ENCODE measurements around the gene OR52I1. TPM values are rescaled to one million over a fixed set of nuclear protein-coding genes. Genes with fewer than 3 reads are reported as not detected.

Gene OR52I1
- polyA plus RNA-seq, 2 of the 4 experiments (the other 2 are of a cell fraction) = not detected

DNA sequence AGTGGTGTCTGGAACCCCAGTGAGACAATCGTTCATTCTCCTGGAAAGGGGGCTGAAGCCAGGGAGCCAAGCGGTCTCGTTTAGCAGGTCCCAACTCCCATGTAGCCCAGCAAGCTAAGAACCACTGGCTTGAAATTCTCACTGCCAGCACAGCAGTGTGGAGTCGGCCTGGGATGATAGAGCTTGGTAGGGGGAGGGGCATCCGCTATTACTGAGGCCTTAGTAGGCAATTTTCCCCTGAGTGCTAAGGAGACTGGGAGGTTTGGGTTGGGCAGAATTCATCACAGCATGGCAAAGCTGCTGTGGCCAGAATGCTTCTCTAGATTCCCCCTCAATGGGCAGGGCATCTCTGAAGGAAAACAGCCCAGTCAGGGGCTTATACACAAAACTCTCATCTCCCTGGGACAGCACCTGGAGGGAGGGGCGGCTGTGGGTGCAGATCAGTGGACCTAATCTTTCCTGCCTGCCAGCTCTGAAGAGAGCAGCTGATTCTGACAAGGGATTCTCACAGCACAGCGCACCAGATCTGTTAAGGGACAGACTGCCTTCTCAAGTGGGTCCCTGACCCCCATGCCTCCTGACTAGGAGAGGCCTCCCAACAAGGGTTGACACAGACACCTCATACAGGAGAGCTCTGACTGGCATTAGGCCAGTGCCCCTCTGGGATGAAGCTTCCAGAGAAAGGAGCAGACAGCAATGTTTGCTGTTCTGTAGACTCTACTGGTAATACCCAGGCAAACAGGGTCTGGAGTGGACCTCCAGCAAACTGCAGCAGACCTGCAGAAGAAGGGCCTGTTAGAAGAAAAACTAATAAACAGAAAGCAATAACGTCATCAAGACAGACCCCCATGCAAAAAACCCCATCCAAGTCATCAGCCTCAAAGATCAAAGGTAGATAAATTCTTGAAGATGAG is 34.1 kb upstream of the OR52I1 start (continued):
- no peak for TF ChIP-seq NFE2L2 (conservative IDR thresholded peaks at IDR 0.05; ENCODE audit: low read length)

DNA sequence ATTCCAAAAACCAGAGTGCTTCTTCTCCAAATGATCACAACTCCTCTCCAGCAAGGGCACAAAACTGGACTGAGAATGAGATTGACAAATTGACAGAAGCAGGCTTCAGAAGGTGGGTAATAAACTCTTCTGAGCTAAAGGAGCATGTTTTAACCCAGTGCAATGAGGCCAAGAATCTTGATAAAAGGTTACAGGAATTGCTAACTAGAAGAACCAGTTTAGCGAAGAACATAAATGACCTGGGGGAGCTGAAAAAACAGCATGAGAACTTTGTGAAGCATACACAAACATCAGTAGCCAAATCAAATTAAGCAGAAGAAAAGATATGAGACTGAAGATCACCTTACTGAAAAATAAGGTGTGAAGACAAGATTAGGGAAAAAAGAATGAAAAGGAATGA is 33.4 kb upstream of the OR52I1 start:
- DNase-seq (ENCODE audit: low read depth in 1 of 2, low spot score in 1 of 2) = no peak
- no peak overlapping the region for H3K4me2 ChIP-seq
- H3K4me3 ChIP-seq = no peak overlapping the region
- WGBS (ENCODE audit: missing lambda C conversion rate) = 24% methylated on average over 1 of the region's 1 CpG
- ATAC-seq = no peak
- no peaks in the 10 kb centered on the region for H3K4me1 ChIP-seq
- H3K9me3 ChIP-seq = no peaks in the 10 kb centered on the region
- no peak overlapping the region for H3K27ac ChIP-seq
- no peak for FAIRE-seq
- TF ChIP-seq, protein P1, sequence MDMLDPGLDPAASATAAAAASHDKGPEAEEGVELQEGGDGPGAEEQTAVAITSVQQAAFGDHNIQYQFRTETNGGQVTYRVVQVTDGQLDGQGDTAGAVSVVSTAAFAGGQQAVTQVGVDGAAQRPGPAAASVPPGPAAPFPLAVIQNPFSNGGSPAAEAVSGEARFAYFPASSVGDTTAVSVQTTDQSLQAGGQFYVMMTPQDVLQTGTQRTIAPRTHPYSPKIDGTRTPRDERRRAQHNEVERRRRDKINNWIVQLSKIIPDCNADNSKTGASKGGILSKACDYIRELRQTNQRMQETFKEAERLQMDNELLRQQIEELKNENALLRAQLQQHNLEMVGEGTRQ (IDR thresholded peaks at IDR 0.05) = no peak
- TF ChIP-seq HOXA7 (CRISPR knock-in tag; IDR thresholded peaks at IDR 0.05) = no peak
- TF ChIP-seq SMC3 (IDR thresholded peaks at IDR 0.05) = no peak
- no peak for TF ChIP-seq EP300 (IDR thresholded peaks at IDR 0.05)
- no peak for TF ChIP-seq ZSCAN20 (CRISPR knock-in tag; IDR thresholded peaks at IDR 0.05)
- no peak for TF ChIP-seq MAZ (IDR thresholded peaks at IDR 0.05; ENCODE audit: borderline replicate concordance, low read depth, low read length)
- POLR2A ChIA-PET = no interaction called here
- CTCF ChIA-PET = no interaction called here

DNA sequence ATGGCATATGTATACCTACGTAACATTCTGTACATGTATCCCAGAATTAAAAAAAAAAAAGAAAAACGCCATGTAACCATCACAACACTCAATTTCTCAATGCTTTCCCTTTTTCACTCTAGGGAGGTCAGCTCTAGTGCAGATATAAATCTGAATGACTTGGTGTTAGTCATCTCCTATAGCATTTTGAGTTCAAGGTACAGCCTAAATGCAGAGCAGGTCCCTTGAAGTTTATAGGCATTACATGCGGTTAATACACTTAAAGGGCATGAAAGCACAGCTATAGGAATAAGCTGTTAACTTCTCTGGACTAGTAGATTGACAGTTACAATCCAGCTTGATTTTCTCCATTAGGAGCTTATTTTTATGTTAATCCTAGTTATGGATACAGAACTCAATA is 28.5 kb upstream of the OR52I1 start:
- TF ChIP-seq, protein P2, sequence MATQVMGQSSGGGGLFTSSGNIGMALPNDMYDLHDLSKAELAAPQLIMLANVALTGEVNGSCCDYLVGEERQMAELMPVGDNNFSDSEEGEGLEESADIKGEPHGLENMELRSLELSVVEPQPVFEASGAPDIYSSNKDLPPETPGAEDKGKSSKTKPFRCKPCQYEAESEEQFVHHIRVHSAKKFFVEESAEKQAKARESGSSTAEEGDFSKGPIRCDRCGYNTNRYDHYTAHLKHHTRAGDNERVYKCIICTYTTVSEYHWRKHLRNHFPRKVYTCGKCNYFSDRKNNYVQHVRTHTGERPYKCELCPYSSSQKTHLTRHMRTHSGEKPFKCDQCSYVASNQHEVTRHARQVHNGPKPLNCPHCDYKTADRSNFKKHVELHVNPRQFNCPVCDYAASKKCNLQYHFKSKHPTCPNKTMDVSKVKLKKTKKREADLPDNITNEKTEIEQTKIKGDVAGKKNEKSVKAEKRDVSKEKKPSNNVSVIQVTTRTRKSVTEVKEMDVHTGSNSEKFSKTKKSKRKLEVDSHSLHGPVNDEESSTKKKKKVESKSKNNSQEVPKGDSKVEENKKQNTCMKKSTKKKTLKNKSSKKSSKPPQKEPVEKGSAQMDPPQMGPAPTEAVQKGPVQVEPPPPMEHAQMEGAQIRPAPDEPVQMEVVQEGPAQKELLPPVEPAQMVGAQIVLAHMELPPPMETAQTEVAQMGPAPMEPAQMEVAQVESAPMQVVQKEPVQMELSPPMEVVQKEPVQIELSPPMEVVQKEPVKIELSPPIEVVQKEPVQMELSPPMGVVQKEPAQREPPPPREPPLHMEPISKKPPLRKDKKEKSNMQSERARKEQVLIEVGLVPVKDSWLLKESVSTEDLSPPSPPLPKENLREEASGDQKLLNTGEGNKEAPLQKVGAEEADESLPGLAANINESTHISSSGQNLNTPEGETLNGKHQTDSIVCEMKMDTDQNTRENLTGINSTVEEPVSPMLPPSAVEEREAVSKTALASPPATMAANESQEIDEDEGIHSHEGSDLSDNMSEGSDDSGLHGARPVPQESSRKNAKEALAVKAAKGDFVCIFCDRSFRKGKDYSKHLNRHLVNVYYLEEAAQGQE (IDR thresholded peaks at IDR 0.05) = no peak
- TF ChIP-seq CHD4 (IDR thresholded peaks at IDR 0.05; ENCODE audit: borderline replicate concordance) (no peak), ESRRA (IDR thresholded peaks at IDR 0.05; ENCODE audit: borderline replicate concordance, low read length) (no peak), RCOR1 (IDR thresholded peaks at IDR 0.05; ENCODE audit: low read depth, low read length) (no peak), BHLHE40 (IDR thresholded peaks at IDR 0.05; ENCODE audit: low read depth, low read length) (no peak), TFCP2L1 (CRISPR knock-in tag; IDR thresholded peaks at IDR 0.05) (no peak), KDM5A (IDR thresholded peaks at IDR 0.05) (no peak), CHD2 (IDR thresholded peaks at IDR 0.05; ENCODE audit: low read length, partially characterized antibody) (no peak), TP53 (CRISPR knock-in tag; IDR thresholded peaks at IDR 0.05) (no peak), SMC3 (IDR thresholded peaks at IDR 0.05) (no peak), POLR2A (IDR thresholded peaks at IDR 0.05; ENCODE audit: low read length) (no peak), HEYL (CRISPR knock-in tag; IDR thresholded peaks at IDR 0.05) (no peak), HDAC2 (IDR thresholded peaks at IDR 0.05) (no peak), EP300 (IDR thresholded peaks at IDR 0.05) (no peak), ZC3H11A (IDR thresholded peaks at IDR 0.05) (no peak), JUNB (IDR thresholded peaks at IDR 0.05) (no peak), POLR2AphosphoS2 (conservative IDR thresholded peaks at IDR 0.05; ENCODE audit: low read length) (no peak), HOXB13 (CRISPR knock-in tag; IDR thresholded peaks at IDR 0.05; ENCODE audit: low read depth) (no peak)
- TF ChIP-seq, protein P3, sequence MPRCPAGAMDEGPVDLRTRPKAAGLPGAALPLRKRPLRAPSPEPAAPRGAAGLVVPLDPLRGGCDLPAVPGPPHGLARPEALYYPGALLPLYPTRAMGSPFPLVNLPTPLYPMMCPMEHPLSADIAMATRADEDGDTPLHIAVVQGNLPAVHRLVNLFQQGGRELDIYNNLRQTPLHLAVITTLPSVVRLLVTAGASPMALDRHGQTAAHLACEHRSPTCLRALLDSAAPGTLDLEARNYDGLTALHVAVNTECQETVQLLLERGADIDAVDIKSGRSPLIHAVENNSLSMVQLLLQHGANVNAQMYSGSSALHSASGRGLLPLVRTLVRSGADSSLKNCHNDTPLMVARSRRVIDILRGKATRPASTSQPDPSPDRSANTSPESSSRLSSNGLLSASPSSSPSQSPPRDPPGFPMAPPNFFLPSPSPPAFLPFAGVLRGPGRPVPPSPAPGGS (IDR thresholded peaks at IDR 0.05) = no peak
- ChIA-PET POLR2A (no interaction called here), CTCF (interaction anchor here (0.9 to 1.4 kb wide), 3 partner anchors 13 to 378 kb away, joined by 3 to 5 read pairs (median 4); no protein-coding TSS in a partner anchor)
- DNase-seq (ENCODE audit: low read depth in 1 of 2, low spot score in 1 of 2) = no peak
- 32% methylated on average over 3 of the region's 3 CpGs for WGBS (ENCODE audit: missing lambda C conversion rate)
- no peak for ATAC-seq
- Histone ChIP-seq H3K4me2 (no peak overlapping the region), H3K4me3 (no peak overlapping the region), H3K27ac (no peak overlapping the region), H3K4me1 (no peaks in the 10 kb centered on the region), H3K9me3 (no peaks in the 10 kb centered on the region)
- FAIRE-seq = no peak
